Natural killer cell (primary cell): ENCODE data around the gene AHR. TPM values are rescaled to one million over a fixed set of nuclear protein-coding genes. Genes with fewer than 3 reads are reported as not detected.

Experiments
- ATAC-seq, 3 donors: fragments of 150-1000 bp in 2 of 3; fragments of 200-7000 bp in 1 of 3; cut with Tn5 transposase; 1 replicate in 1 of 3; 2 replicates in 2 of 3; pipeline ENCODE4 v1.10.0; 2021; ENCODE audit warnings: mild to moderate bottlenecking in 2 of 3, moderate library complexity in 2 of 3
- DNase-seq, 2 donors: peaks; one replicate each; pipeline versions ENCODE4 v3.0.0 to v3.0.0-alpha.2; 2013 to 2021; ENCODE audit warnings: mixed read lengths in 1 of 2
- H3K27ac ChIP-seq: one replicate; pipeline ENCODE4 v1.5.1; 2013; ENCODE audit warnings: mild to moderate bottlenecking, low read length
- H3K27me3 ChIP-seq: one replicate; pipeline ENCODE4 v1.6.1; 2013; ENCODE audit warnings: low read length; ENCODE audit not compliant: control insufficient read depth, insufficient read depth
- H3K36me3 ChIP-seq: one replicate; pipeline ENCODE4 v1.6.1; 2013; ENCODE audit warnings: low read length; ENCODE audit not compliant: control insufficient read depth, insufficient read depth
- H3K4me1 ChIP-seq: one replicate; pipeline ENCODE4 v1.6.1; 2013; ENCODE audit warnings: low read length; ENCODE audit not compliant: control insufficient read depth, insufficient read depth
- H3K4me3 ChIP-seq: one replicate; pipeline ENCODE4 v1.5.1; 2013; ENCODE audit warnings: low read length
- H3K9me3 ChIP-seq: one replicate; pipeline ENCODE4 v1.6.1; 2013; ENCODE audit warnings: low read length; ENCODE audit not compliant: control insufficient read depth, insufficient read depth
- H3K27ac Mint-ChIP-seq, 2 donors: one replicate each; pipeline ENCODE4 v1.8.0; 2022; ENCODE audit warnings: mild to moderate bottlenecking in 2 of 2, mixed read lengths in 2 of 2, moderate library complexity in 1 of 2
- H3K27me3 Mint-ChIP-seq, 2 donors: one replicate each; pipeline ENCODE4 v1.8.0; 2022; ENCODE audit warnings: low read depth in 2 of 2, mixed read lengths in 2 of 2
- H3K36me3 Mint-ChIP-seq: one replicate; pipeline ENCODE4 v1.8.0; 2022; ENCODE audit warnings: mixed read lengths
- H3K4me1 Mint-ChIP-seq, 2 donors: one replicate each; pipeline ENCODE4 v1.8.0; 2022; ENCODE audit warnings: mixed read lengths in 2 of 2
- H3K4me3 Mint-ChIP-seq: one replicate; pipeline ENCODE4 v1.8.0; 2022; ENCODE audit warnings: mild to moderate bottlenecking, moderate library complexity, mixed read lengths
- H3K9me3 Mint-ChIP-seq, 2 donors: one replicate each; pipeline ENCODE4 v1.8.0; 2022; ENCODE audit warnings: mixed read lengths in 2 of 2
- CTCF ChIP-seq: fragments of 200-600 bp; IDR thresholded peaks from one replicate; pipeline ENCODE4 v1.8.0; 2022; ENCODE audit warnings: antibody characterized with exemption
- WGBS: methylation state at CpG from one replicate; pipeline ENCODE4 v1.1.7; 2013; ENCODE audit warnings: missing lambda C conversion rate; ENCODE audit not compliant: insufficient coverage; 5-methylcytosine and 5-hydroxymethylcytosine counted together
- intact Hi-C: fragments of 100-400 bp; cut with micrococcal nuclease; formaldehyde crosslinking; loops from one replicate; pipeline ENCODE4 v1.14.2; 2022
- total RNA-seq, 4 donors: library from RNA; stranded (reverse); fragments of 120-200 nt in 1 of 4; gene quantifications; one replicate each; pipeline versions ENCODE4 v1.2.3 to v1.2.4, GENCODE V29; 2013 to 2022

AHR gene
- total RNA-seq, 3 donors from 2014 or later (not counting 1 experiment from before 2014, with no cell fraction given) = 20.7 to 54.7 (median 44.9) TPM

DNA sequence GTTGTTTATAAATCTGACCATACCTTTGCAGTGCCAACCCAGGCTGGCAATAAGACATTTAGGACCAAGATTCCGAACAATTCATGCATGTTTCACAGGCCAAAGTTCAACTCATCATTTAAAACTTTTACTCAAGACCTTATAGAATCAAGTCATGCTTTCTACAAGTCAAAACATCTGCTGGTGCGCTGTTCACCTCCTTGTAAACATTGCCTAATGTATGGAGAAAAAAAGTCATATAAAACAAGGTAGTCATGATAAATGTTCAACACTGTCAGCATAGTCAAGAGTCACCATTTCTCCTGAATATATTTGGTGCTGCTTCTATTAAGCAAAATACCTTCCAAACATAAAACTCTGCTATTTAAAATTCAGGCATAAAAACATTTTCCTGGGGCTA, 42.1 kb upstream of the AHR start:
- H3K9me3 Mint-ChIP-seq = no peaks in the 10 kb centered on the region

DNA sequence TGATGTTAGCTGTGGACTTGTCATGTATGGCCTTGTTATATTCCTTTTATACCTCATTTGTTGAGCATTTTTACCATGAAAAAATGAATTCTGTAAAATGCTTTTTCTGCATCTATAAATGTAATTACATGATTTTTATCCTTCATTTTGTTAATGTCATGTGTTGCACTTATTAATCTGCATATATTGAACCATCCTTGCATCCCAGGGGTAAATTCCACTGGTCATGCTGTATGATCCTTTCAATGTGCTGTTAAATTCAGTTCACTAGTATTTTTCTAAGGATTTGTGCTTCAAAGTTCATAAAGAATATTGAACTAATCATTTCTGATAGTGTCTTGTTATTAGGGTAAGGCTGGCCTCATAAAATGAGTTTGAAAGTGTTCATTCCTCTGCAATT, 31.9 kb upstream of the AHR start:
- no peaks in the 10 kb centered on the region for H3K36me3 ChIP-seq
- peaks cover 10 to 23% of the 10 kb centered on the region in 2 donors for H3K9me3 Mint-ChIP-seq
- H3K4me1 Mint-ChIP-seq = peaks cover 1 to 2% of the 10 kb centered on the region in 2 donors
- ATAC-seq = no peak
- H3K27me3 Mint-ChIP-seq = no peaks in the 10 kb centered on the region
- no peaks in the 10 kb centered on the region for H3K27me3 ChIP-seq
- peaks cover 31% of the 10 kb centered on the region for H3K36me3 Mint-ChIP-seq
- H3K4me3 Mint-ChIP-seq = no peak overlapping the region
- DNase-seq = no peak
- no peak overlapping the region for H3K27ac ChIP-seq
- TF ChIP-seq CTCF = no peak
- H3K4me3 ChIP-seq = no peak overlapping the region
- no peaks in the 10 kb centered on the region for H3K4me1 ChIP-seq
- peaks cover 12% of the 10 kb centered on the region for H3K9me3 ChIP-seq
- intact Hi-C loops = no loop called here
- H3K27ac Mint-ChIP-seq = no peak overlapping the region

More for the DNA sequence above, 42.1 kb upstream of the AHR start:
- ATAC-seq = no peak
- TF ChIP-seq CTCF = no peak
- DNase-seq = no peak
- Histone ChIP-seq H3K4me1 (no peaks in the 10 kb centered on the region), H3K27ac (no peak overlapping the region), H3K27me3 (no peaks in the 10 kb centered on the region), H3K4me3 (no peak overlapping the region), H3K9me3 (no peaks in the 10 kb centered on the region), H3K36me3 (no peaks in the 10 kb centered on the region)
- Mint-ChIP-seq H3K36me3 (no peaks in the 10 kb centered on the region), H3K27me3 (peaks cover 0 to 4% of the 10 kb centered on the region in 2 donors), H3K4me1 (peaks cover 2 to 3% of the 10 kb centered on the region in 2 donors), H3K27ac (no peak overlapping the region), H3K4me3 (no peak overlapping the region)
- intact Hi-C loops = no loop called here
- 92% methylated on average over 1 of the region's 2 CpGs for WGBS

DNA sequence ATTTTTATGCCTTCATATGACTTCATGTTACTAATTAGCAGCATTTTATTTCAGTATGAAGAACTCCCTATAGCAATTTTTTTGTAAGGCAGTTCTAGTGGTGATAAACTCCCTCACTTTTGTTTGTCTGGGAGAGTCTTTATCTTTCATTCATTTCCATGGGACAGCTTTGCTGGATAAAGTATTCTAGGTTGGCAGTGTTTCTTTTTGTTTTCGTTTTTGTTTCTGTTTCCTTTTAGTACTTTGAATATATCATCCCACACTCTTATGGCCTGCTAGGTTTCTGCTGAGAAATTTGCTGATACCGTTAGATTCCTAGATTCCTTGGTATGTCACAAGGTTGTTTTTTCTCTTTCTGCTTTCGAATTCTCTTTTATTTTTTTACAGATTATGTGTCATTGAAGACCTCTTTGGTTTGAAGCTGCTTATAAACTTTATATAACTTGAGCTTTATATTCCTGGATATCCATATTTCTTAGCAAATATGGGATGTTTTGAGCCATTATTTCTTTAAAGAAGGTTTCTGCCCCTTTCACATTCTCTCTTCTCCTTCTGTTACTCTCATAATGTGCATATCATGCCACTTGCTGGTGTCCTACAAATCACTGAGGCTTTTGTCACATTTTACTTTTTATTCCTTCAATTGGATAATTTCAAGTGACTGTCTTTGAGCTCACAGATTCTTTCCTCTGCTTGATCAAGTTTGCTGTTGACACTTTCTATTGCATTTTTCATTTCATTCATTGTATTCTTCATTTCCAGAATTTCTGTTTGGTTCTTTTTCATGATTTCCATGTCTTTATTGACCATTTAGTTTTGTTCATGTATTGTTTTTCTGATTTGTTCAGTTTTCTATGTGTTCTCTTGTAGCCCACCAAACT, 28.9 kb upstream of the AHR start:
- Mint-ChIP-seq H3K27me3 (no peaks in the 10 kb centered on the region), H3K4me1 (peaks cover 7 to 8% of the 10 kb centered on the region in 2 donors), H3K36me3 (peaks cover 31% of the 10 kb centered on the region), H3K27ac (no peak overlapping the region), H3K9me3 (peaks cover 10 to 23% of the 10 kb centered on the region in 2 donors), H3K4me3 (no peak overlapping the region)
- Histone ChIP-seq H3K4me1 (no peaks in the 10 kb centered on the region), H3K27ac (no peak overlapping the region), H3K27me3 (no peaks in the 10 kb centered on the region), H3K36me3 (no peaks in the 10 kb centered on the region), H3K4me3 (no peak overlapping the region), H3K9me3 (peaks cover 12% of the 10 kb centered on the region)
- intact Hi-C loops = loop anchor here (5.0 kb wide), 1 partner anchor 37 kb away; no protein-coding TSS in a partner anchor
- WGBS = 100% methylated on average over 1 of the region's 3 CpGs
- ATAC-seq (no peak), DNase-seq (no peak)
- no peak for TF ChIP-seq CTCF
